Erythroblast (primary cell): ENCODE results near the gene LSM12.

Experiments used
- GATA1 ChIP-seq: IDR thresholded peaks from 2 replicates; pipeline ENCODE4 v1.6.1; 2011; ENCODE audit warnings: low read depth, mild to moderate bottlenecking, control low read depth, low read length, moderate library complexity
- POLR2A ChIP-seq: IDR thresholded peaks from 2 replicates; pipeline ENCODE4 v1.6.1; 2011; ENCODE audit warnings: mild to moderate bottlenecking, low read length

- no peak for TF ChIP-seq POLR2A
- no peak for TF ChIP-seq GATA1
Measured at GRCh38 chr17:44095388-44095646, 28.8 kb upstream of the LSM12 start.
